ENCODE measurements around the gene MCUR1. TPM values are rescaled to one million over a fixed set of nuclear protein-coding genes. Genes with fewer than 3 reads are reported as not detected.

The MCUR1 gene
- total RNA-seq = 12.9 and 13.7 TPM in 2 replicates

DNA sequence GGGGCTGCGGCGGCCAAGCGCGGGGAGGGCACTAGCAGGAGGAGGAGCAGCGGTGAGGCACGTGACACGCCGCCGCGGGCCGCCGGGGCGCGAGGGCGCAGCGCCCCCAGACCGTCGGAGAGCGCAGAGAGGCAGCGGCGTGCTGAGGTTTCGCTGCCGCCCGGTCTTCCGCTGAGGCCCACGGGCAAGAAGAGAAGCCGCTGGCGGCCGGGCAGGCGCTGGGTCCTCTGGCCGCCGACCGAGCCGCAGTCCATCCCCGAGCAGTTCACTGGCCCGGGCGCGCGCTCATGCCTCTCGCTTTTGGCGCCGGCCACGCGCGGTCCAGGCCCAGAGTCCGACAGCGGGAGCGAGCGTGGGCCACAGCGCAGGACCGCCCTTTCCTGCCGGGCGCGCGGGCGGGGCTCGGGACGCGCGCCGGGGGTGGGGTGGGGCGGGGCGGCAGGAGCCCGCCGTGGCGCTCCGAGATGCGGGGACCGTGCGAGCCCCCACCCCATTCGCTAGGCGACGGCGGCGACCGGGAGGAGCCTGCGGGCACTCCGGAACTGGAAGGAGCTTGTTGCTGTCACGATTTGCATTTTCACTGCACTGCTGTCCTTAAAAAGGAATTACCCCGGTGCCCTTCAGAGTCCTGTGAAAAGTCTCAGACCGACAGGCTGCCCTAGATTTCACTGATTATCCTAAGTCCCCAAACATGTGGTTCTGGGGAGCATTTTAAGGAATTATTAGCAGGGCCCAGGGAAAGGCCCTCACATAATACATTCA lies at the start of gene MCUR1:
TSS of gene MCUR1 (minus strand) at position 382 of the 762 bp plus-strand sequence. CDS start at position 254, 128 bp downstream.

Other genes with a start within 250 kb of the MCUR1 start
- gene SIRT5, start 240.0 kb downstream of the MCUR1 start, total RNA-seq = 6.0 and 8.6 TPM in 2 replicates
- 24.5 and 52.1 TPM in 2 replicates for gene NOL7, start 199.2 kb downstream of the MCUR1 start, total RNA-seq
- gene RANBP9, start 102.7 kb downstream of the MCUR1 start, total RNA-seq = 16.0 and 19.9 TPM in 2 replicates
- gene RNF182, start 110.4 kb upstream of the MCUR1 start, total RNA-seq = 3.7 and 3.8 TPM in 2 replicates

All from mesangial cell (primary cell).